CD4-positive, alpha-beta T cell treated with Interferon gamma for 1 hour (primary cell): ENCODE data around the gene PTPRD.

Source experiments
- DNase-seq: peaks from one replicate; pipeline ENCODE4 v3.0.0-alpha.2; 2020

Gene PTPRD

DNA sequence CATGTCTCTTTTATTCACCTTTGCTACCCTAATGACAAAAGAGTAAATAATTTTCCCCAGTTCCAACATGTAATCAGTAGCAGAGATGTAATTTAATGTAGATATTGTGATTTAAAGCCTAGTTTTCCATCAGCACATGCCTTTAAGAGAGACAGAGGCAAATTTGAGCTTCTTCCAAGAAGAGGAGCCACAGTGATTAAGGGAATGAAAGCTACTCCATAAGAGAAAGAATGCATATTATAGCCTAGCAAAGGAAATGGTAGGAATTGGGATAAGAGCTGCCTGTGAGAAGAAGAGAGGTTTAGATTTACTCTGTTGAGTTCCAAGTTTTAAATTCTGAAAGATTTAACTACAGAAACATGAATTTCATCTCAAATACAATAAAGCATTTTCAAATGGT, 2222.2 kb downstream of the PTPRD start:
- DNase-seq = no peak

DNA sequence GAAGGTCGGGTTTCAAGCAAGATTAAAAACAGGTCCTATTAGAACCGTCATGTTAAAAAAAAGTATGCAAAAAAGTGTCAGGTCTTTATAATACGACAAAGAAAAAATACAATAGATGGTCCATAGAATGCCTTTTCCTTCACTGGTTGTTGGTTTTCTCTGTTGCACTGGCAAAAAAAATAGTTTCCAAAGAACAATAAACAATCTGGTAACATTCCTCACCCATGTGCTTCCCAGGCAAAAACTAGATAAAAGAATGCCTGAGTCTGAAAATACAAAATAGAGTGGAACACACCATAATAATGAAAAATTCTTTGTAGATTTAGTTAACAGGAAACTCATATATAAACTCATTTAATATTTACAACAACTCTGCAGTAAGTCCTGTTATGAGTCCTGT, 2223.3 kb downstream of the PTPRD start:
- no peak for DNase-seq

DNA sequence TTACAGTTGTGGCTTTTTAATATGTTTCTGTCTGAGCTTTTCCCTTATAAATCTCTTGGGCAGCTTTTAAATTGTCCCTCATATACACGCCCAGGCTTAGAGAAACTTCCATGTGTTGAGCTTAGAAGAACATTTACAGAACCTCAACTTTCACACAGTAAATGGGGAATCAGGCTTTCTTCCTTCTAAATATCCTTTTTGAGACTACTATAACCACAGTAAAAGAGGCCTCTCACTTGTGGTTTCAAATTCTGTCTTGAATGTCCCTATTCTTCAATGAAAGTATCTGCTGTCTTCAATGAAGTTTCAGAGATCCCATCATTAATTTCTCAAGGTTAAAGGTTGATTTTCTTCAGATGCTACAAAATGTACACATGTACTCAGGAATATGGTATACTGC, 2224.7 kb downstream of the PTPRD start:
- DNase-seq = no peak

DNA sequence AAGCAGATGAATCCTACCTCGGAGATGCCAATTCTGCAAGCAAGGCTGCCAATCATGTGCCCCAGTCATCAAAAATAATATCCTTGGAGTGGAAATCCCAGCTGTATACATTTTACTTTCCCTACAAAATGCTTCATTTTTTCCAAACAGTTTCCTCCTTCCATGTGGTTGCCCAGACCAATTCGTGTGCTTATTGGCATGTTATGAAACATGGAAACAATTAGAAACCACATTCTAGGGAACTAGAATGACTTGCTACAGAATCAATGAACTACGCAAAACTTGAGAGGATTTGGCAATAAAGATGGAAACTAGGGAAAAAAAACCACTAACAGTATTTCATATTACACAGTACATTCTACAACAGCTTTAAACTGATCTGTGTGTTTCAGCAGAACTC, 2228.7 kb downstream of the PTPRD start:
- no peak for DNase-seq

DNA sequence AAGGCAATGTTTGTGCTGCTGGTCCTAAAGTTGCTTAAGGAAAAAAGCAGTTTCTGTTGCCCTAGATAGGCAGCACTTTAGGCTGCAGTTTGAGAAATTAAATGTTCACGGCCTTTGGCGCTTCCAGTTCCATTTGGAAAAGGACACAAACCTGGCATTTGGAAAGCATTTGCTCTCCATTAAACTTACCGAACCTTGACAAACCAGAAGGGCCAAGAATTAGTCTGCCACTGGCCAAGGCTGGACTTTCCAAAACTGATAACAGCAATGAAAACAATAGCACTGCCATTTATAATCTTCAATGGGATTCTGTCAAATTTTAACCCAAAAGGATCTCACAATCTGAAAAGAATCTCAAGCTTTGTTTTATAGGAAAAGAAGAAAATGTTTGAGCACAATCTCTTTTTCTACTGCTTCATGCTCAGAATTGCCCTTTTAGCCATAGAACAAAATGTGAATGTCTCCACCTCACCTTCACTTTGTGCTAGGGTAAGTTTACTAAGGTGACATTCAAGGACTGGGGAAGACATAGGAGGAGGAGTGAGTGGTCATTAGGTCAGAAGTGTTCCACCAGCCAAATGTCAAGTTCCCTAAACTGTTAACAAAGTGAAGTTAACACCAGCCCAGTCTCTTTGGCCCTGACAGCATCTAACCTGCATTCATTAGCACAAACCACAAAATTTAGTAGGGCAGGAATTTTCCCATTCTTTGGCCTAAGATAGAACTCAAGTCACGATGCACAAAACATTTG, 2229.8 kb downstream of the PTPRD start:
- DNase-seq = no peak

DNA sequence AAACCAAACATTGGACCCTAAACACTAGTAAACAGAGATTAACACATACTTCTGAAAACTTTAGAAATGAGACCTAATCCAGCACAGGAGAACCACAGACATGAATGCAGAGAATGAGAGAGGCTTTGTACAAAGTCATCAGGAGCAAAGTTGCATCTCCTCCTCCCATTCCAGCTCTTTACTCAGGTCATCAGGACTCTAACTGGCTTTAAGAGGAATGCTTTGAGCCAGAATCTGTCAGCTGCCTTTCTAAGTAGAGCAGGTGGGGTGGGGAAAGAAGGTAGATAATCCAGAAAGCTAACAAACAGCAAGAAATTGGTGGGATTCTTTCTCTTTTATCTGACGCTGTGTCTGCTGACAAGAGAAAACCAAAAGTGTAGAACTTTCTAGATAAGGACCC, 2230.5 kb downstream of the PTPRD start:
- no peak for DNase-seq

DNA sequence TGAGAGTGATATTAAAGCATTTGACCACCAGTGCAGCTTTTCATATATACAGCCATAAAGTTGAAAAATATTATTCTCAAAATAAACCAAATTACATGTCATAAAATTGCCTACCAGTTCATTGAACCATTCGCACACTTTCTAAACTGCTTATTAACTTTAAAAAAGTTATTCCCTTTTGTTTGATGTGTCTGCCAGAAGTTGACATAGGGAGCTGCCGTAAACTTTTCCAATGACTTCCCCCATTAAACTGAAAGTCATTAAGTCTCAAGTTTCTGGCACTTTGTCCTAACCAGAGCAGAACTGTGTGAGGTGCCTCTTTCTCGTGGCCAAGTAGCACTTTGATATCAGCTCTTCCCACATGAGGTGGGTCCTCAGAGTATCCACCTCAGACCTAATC, 2231.2 kb downstream of the PTPRD start:
- DNase-seq = no peak

DNA sequence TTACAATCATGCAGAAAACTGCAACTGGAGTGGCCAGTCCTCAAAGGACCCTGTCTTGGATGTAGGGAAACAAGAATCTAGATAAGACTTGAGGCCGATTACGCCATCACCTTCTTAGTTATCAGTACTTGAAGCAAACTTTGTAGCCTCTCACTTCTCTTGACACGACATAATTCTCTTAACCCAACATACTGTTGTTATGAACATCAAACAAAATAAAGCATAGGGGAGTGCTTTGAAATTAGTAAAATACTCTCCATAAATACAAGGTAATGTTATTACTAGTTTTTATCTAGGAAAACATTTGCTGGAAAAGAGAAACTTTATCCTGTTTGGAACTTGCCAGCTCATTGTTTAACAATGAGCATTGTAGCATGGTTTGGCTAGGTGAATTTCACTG, 2238.3 kb downstream of the PTPRD start:
- DNase-seq = no peak

DNA sequence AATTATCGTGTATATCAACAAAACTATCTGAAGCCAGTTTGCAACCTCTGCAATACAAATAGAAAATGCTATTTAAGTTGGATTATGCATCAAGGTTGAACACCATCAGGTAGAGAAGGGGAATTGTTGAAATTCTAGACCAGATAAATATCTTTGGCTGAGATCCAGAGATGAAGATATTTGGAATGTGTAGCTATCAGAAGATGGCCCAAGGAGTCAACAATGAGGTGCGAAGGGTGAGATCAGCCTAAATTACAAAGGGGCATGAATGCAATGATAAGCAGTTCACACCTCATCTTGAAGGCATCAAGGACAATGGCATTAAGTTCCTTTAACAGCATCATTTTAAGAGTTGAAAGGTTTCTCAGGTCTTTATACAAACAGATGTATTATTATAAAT, 2241.1 kb downstream of the PTPRD start:
- DNase-seq = no peak

DNA sequence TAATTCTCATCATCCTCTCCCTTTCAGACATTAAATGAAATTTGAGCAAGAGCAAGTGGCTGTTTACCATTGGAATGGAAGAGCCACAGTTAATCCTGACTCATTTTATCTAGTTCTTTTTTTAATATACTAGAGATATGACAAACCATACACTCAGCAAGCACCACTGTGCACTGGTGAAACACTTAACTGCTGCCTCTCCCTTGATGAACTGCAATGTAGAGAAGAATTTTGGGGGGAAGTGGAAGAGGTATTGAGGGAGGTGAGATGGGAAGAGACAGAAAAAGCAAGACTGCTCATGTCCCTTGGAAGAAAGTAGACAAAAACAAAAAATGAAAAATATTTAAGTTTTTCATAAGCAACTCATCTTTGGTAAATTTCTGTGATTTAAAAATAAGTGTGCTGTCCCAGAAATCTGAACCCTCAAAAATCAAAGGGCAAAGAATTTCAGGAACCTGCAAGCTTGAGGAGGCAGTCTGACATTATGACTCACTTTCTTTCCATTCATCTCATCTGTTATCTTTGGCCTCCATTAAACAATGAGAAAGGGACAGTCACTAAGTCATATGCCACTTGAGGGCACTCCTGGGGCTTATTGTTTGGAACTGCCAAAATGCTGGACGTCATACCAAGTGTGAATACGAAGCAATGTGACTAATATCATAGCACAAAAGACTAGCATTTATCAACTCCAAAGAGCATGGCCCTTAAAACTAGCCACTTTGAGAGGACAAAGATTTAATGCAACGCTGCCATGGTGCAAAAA, 2246.5 kb downstream of the PTPRD start:
- no peak for DNase-seq

DNA sequence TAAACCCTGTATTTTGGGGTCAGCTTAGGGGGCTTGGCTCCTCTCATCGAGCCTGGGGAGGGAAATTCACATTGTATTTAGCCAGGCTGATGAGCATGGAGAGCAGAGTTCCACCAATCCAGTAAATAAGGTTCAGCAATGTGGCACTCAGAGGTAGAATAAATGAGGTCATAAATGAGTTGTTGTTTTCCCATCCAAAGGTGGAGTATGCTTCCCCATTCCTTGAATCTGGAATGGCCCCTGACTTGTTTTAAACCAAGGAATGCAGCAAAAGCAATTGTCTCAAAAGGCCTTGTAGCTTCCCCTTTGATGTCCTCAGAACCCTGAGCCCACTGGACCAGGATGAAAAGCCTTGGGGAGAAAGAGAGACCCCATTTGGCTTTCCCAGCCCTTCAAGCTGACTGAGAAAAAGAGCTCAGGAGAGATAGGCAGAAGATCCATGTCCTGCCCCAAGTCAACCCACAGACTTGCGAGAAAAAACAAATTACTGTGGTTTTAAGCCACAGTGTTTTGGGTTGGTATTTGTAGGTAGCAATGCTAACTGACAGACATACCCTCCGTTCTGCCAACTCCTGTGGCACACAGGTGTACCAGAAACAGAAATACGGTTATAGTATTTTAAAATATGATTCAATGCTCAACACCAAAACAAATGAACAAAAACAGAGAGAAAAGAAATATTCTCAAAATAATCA, 2247.2 kb downstream of the PTPRD start:
- no peak for DNase-seq

DNA sequence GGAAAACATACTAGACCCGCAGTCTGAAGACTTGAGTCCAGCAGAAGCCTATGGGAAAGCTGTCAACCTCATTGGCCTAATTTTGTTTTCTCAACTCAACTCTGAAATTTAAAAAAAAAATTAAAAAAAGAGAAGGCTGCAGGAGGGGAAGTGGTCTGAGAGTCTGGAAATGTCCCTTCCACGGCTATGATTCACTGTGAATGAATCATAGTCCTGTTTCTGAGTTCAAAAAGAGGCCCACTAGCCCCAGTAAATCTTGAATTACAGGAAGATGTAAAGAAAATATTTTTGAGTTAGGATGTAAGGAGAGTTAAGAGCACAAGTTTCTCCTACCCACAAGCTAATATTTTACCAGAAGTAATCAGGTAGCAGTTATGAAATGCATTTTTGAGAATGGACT, 2247.8 kb downstream of the PTPRD start:
- no peak for DNase-seq

DNA sequence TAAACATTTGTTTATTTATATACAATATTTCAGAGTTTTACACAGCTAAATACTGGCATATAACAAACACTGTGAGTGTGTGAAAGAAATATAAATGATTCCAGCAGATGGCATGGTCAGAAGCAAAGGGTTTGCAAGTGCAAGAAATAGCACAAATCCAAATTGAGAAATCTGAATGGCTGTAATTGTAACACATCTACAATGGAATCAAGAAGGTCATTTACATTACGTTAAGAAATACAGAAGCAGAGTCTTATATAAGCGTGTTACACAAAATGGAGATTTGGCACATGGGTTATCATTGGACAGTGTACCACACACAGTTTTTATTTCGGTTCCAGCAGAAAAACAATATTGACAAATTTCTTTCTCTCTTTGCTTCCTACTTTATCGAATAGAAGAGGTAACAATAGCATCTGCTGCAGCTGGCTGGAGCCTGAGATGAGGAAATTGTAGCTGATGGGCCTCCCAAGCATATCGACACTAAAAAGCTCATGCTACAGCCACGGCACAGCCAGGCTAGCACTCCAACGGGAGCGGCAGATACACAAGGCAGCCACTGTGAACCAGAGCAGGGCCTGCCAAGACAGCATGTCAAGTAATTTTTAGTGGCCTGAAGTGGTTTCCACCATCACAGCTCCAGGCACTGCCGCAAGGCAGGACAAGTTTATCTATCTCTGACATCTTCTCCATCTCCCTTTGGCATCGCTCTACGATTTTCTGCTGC, 2248.6 kb downstream of the PTPRD start:
- no peak for DNase-seq

DNA sequence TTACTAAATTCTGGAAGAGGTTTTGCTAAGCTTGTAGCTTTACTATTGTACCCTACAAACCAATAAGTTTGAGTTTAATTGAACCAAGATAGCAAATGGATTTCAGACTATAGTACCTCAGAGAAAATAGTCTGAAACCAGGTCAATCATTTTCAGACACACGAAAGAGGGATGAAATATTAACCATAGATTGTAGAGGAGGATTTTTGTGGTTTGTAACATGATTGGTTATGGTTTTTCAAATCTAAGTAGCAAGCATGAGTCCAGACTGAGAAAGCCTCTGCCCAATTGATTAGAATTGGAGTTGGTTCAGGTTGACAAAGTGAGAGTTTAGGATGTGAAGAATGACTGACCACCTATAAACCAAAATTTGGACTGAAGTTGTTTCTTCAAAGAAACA, 2250.6 kb downstream of the PTPRD start:
- no peak for DNase-seq

DNA sequence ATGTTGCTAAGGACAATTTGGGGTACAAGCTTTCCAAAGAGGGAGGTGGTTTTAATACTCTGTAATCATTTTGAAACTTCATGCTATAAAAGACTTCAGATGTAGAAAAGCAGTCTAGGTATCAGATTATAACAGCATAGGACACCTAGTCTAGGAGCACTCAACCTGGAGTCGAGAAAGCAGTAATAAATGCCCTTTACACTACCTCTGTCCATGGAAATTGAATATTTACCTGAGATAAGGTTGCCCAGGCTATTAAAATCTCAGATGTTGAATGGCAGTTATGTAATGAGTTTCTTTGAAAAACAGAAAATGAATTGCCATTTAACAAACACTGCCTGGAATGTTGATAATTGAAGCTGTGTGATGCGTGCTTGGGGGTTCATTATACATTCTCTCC, 2251.4 kb downstream of the PTPRD start:
- DNase-seq = no peak

DNA sequence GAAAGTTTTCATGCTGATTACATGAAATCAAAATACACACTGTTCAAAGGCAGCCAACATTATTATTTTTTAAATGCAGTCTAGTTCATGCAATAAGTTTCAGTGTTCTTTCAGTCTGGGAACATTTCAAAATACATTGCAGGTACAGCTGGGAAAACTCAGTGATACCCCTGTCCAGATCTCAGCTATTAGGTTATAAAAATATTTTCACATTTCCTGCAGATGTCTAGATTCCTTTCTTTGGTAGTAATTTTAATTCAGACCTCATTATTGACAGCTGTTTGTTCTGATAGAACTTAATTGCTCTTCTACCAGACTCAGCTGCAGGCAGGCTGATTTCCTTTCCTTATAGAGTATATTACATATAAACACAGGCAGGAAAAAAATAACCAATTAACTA, 2256.4 kb downstream of the PTPRD start:
- DNase-seq = no peak

DNA sequence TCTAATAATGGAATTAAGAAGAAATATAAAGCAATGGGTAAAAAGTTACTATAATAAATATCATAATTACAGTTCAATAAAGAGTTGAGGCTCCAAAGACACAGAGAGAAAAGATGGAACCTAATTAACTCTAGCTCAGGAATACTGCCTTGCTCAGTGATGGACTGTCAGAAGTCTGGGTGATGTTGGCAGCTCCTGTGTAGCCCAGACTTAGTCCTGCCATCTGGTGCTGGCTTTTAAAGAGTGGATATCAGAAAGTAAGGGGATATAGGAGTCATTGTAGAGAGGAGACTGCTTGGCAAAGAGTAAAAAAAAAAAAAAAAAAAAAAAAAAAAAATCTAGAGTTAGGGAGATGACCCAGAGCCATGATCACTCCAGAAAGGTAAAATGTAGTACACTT, 2261.4 kb downstream of the PTPRD start:
- DNase-seq = no peak

DNA sequence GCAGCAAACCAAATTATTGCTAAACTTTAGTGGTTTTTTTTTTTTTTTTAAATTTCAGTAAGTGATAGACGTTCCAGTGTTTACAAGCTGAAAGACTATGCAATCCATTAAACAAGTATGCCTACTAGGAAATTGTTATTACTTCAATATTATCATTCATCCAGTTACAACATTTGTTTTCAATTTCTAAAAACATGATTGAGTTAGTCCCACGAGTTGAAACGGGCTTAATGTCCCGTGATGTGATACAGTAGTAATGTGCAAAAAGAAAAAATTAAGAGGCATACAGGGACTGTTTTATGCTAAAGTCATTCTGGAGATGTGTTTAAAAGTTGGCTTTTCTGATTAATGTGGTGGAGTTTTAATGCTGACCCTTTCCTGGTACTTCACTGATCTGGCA, 2262.9 kb downstream of the PTPRD start:
- no peak for DNase-seq

DNA sequence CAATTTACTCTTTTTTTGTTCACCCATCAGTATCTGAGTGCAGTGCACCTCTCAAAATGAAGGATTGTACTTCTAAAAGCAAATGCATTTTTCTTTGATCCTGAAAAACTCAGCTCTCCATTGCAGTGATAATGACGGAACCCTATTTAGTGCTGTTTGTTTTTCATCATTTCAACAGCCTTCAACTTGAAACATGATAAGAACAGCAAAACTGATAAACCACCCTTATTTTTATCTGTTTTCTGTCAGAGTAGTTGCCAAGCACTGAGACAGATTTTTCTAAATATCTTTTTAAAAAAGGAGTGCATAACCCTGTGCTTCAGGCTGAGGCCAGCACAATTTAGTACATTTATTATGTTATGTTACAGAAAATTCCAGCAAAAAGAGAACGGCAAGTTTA, 2263.4 kb downstream of the PTPRD start:
- no peak for DNase-seq

DNA sequence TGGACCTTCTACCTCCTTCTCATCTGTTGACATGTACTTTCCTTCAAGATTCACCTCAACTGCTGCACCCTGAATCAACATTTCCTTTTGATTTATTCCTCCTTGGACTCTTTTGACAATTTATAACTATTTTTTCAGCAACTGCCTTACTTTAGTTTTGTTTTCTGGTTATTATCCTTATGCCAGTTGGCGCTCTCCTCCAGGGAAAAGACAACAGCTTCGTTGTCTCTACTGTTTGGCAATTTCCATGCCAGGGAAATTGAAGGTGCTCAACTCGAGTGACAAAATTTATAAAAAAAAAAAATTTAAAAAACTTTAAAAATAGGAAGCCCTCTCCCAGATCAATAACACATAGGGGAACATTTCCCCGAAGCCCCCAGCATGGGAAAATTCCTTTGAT, 2264.0 kb downstream of the PTPRD start:
- no peak for DNase-seq

DNA sequence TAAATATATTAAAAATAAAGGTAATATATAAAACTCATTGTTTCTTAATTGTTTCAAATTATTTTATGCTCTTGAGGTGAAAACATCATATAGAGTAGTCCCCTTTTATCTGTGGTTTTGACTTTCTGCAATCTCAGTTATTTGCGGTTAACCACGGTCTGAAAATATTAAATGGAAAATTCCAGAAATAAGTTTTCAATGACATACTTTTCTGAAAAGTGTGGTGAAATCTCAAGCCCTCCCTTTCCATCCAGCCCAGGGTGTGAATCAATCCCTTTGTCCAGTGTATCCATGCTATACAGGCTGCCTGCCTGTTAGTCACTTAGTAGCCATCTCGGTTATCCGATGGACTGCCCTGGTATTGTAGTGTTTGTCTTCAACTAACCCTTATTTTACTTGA, 2266.5 kb downstream of the PTPRD start:
- no peak for DNase-seq

DNA sequence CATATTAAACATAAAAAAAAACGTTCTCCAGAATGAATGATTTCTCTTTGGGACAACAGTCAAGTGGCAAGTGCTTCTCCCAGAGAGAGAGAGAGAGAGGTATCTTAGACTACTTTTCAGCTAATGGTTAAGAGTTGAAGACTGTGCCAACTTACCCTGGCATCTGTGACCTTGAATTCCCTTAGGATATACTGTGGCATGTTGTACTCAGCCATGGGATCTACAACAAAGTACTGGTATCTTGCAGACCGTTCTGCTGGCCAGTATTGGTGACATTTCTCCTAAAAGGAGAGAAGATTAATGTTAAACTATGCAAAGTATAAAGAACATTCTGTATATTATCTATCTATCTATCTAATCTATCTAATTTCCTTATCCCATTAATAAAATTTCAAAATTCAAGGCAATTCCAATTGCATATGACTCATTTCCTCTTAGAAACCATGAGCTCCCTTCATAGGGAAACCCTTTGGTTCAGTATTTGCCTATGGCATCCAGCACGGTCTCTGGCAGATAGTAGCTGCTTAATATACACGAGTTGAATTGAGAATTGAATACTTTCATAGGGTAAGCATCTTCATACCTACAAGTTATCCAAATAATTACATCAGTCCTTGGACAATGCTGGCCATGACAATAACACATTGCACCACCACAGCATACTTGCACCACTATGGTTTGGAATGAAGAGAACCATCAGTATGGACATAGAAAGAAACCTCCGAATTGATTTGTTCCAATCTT, 2273.9 kb downstream of the PTPRD start:
- DNase-seq = no peak
